HEK293 (cell line): Measurements from ENCODE around the gene EHMT1.

ENCODE experiments used
- CTCF ChIA-PET: fragments of 350-600 bp; formaldehyde crosslinking; extraction: SDS; loops from one replicate; lab custom pipeline; 2021; ENCODE audit warnings: antibody characterized with exemption; lab: Yijun Ruan, JAX
- POLR2A ChIA-PET: fragments of 300-600 bp; formaldehyde crosslinking; extraction: SDS; loops from one replicate; lab custom pipeline; 2020; ENCODE audit warnings: antibody characterized with exemption, inconsistent platforms; lab: Yijun Ruan, JAX
- H3K27ac ChIP-seq: fragments of 200-500 bp; sonication (Bioruptor generic); 2 replicates; pipeline ENCODE4 v1.5.1; 2014; ENCODE audit warnings: low read depth, low read length, control low read depth, inconsistent platforms; ENCODE audit errors: extremely low read depth
- H3K36me3 ChIP-seq, 2 experiments: fragments of 200-500 bp in 1 of 2; sonication (Bioruptor generic) in 1 of 2; 1 replicate in 1 of 2; 2 replicates in 1 of 2; pipeline ENCODE4 v1.5.1; 2014 to 2017; ENCODE audit warnings: inconsistent platforms in 2 of 2, low read length in 2 of 2; ENCODE audit not compliant: control insufficient read depth in 2 of 2, insufficient read depth in 1 of 2
- H3K4me1 ChIP-seq: fragments of 200-500 bp; sonication (Bioruptor generic); 2 replicates; pipeline ENCODE4 v1.5.1; 2014; ENCODE audit warnings: mild to moderate bottlenecking, low read length, inconsistent platforms; ENCODE audit not compliant: control insufficient read depth, insufficient read depth
- H3K4me3 ChIP-seq: 2 replicates; pipeline ENCODE4 v1.5.1; 2011; ENCODE audit warnings: low read depth, mild to moderate bottlenecking, control low read depth, low read length, moderate library complexity
- H3K9me3 ChIP-seq: fragments of 200-500 bp; sonication (Bioruptor generic); 2 replicates; pipeline ENCODE4 v1.5.1; 2014; ENCODE audit warnings: low read depth, low read length, inconsistent platforms; ENCODE audit not compliant: control insufficient read depth, insufficient read depth
- GLIS1 ChIP-seq: fragments of 450-650 bp; formaldehyde crosslinking; IDR thresholded peaks from 2 replicates; pipeline ENCODE4 v1.5.1; 2016; ENCODE audit warnings: missing biosample characterization, missing genetic modification characterization
- MZF1 ChIP-seq: fragments of 450-650 bp; formaldehyde crosslinking; IDR thresholded peaks from 2 replicates; pipeline ENCODE4 v1.5.1; 2017; ENCODE audit warnings: missing biosample characterization, missing genetic modification characterization, borderline replicate concordance
- SCRT2 ChIP-seq: fragments of 450-650 bp; formaldehyde crosslinking; IDR thresholded peaks from 2 replicates; pipeline ENCODE4 v1.5.1; 2016; ENCODE audit warnings: missing biosample characterization, missing genetic modification characterization
- ZBTB17 ChIP-seq: fragments of 450-650 bp; formaldehyde crosslinking; IDR thresholded peaks from 2 replicates; pipeline ENCODE4 v1.5.1; 2016; ENCODE audit warnings: missing biosample characterization, missing genetic modification characterization
- ZNF155 ChIP-seq: fragments of 450-650 bp; formaldehyde crosslinking; IDR thresholded peaks from 2 replicates; pipeline ENCODE4 v1.5.1; 2016; ENCODE audit warnings: missing biosample characterization, missing genetic modification characterization
- ZNF157 ChIP-seq: fragments of 450-650 bp; formaldehyde crosslinking; IDR thresholded peaks from 2 replicates; pipeline ENCODE4 v1.5.1; 2016; ENCODE audit warnings: missing biosample characterization, missing genetic modification characterization
- ZNF214 ChIP-seq: fragments of 450-650 bp; formaldehyde crosslinking; IDR thresholded peaks from 2 replicates; pipeline ENCODE4 v1.5.1; 2017; ENCODE audit warnings: missing biosample characterization, mild to moderate bottlenecking, missing genetic modification characterization, borderline replicate concordance
- ZNF23 ChIP-seq: fragments of 450-650 bp; formaldehyde crosslinking; IDR thresholded peaks from 2 replicates; pipeline ENCODE4 v1.5.1; 2016; ENCODE audit warnings: missing biosample characterization, missing genetic modification characterization, borderline replicate concordance
- ZNF510 ChIP-seq: fragments of 450-650 bp; formaldehyde crosslinking; IDR thresholded peaks from 2 replicates; pipeline ENCODE4 v1.5.1; 2018; ENCODE audit warnings: mild to moderate bottlenecking, missing genetic modification characterization, missing biosample characterization; ENCODE audit not compliant: insufficient replicate concordance
- ZNF530 ChIP-seq: fragments of 450-650 bp; formaldehyde crosslinking; IDR thresholded peaks from 2 replicates; pipeline ENCODE4 v1.5.1; 2016; ENCODE audit warnings: low read depth, missing biosample characterization, missing genetic modification characterization
- ZNF600 ChIP-seq: fragments of 450-650 bp; formaldehyde crosslinking; IDR thresholded peaks from 2 replicates; pipeline ENCODE4 v1.5.1; 2016; ENCODE audit warnings: missing biosample characterization, missing genetic modification characterization
- ZNF626 ChIP-seq: fragments of 450-650 bp; sonication (Bioruptor Pico); formaldehyde crosslinking; IDR thresholded peaks from 2 replicates; pipeline ENCODE4 v1.5.1; 2018; ENCODE audit warnings: missing biosample characterization, missing genetic modification characterization, inconsistent platforms
- TF ChIP-seq, protein P1 (sequence below): fragments of 450-650 bp; formaldehyde crosslinking; IDR thresholded peaks from 2 replicates; pipeline ENCODE4 v1.5.1; 2016; ENCODE audit warnings: missing biosample characterization, missing genetic modification characterization
- TF ChIP-seq, protein P2 (sequence below): fragments of 450-650 bp; formaldehyde crosslinking; IDR thresholded peaks from 2 replicates; pipeline ENCODE4 v1.5.1; 2017; ENCODE audit warnings: missing biosample characterization, missing genetic modification characterization
- TF ChIP-seq, protein P3 (sequence below): fragments of 450-650 bp; formaldehyde crosslinking; conservative IDR thresholded peaks from 2 replicates; pipeline ENCODE4 v1.5.1; 2016; ENCODE audit warnings: low read depth, missing biosample characterization, missing genetic modification characterization
- TF ChIP-seq, protein P4 (sequence below): fragments of 450-650 bp; formaldehyde crosslinking; IDR thresholded peaks from 2 replicates; pipeline ENCODE4; 2016; ENCODE audit warnings: missing biosample characterization, missing genetic modification characterization
- TF ChIP-seq, protein P5 (sequence below): fragments of 450-650 bp; formaldehyde crosslinking; IDR thresholded peaks from 2 replicates; pipeline ENCODE4 v1.5.1; 2016; ENCODE audit warnings: missing biosample characterization, missing genetic modification characterization
- TF ChIP-seq, protein P6 (sequence below): fragments of 450-650 bp; formaldehyde crosslinking; IDR thresholded peaks from 2 replicates; pipeline ENCODE4 v1.5.1; 2016; ENCODE audit warnings: missing biosample characterization, missing genetic modification characterization

EHMT1 gene

DNA sequence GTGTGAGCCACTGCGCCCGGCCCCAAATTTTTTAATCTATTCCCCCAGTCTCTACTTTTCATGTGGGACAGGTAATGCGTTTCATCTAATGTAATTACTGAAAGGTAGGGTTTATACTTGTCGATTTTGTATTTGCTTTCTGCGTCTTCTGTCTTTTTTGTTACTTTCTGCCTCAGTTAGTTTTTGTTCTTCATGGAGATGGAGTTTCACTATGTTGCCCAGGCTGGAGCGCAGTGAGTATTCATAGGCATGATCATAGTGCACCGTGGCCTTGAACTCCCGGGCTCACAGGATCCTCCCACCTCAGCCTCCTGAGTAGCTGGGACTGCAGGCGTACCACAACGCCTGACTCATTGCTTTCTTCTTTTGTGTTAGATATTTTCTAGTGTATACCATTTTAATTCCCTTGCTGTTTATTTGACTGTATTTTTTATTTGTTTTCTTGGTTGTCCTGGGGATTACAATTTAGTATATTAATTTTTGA is 23.4 kb downstream of the EHMT1 start:
- H3K9me3 ChIP-seq: no peaks in the 10 kb centered on the region
- H3K27ac ChIP-seq: no peak overlapping the region
- H3K4me3 ChIP-seq: no peak overlapping the region
- TF ChIP-seq, protein P1, sequence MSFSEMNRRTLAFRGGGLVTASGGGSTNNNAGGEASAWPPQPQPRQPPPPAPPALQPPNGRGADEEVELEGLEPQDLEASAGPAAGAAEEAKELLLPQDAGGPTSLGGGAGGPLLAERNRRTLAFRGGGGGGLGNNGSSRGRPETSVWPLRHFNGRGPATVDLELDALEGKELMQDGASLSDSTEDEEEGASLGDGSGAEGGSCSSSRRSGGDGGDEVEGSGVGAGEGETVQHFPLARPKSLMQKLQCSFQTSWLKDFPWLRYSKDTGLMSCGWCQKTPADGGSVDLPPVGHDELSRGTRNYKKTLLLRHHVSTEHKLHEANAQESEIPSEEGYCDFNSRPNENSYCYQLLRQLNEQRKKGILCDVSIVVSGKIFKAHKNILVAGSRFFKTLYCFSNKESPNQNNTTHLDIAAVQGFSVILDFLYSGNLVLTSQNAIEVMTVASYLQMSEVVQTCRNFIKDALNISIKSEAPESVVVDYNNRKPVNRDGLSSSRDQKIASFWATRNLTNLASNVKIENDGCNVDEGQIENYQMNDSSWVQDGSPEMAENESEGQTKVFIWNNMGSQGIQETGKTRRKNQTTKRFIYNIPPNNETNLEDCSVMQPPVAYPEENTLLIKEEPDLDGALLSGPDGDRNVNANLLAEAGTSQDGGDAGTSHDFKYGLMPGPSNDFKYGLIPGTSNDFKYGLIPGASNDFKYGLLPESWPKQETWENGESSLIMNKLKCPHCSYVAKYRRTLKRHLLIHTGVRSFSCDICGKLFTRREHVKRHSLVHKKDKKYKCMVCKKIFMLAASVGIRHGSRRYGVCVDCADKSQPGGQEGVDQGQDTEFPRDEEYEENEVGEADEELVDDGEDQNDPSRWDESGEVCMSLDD: no peak
- TF ChIP-seq ZBTB17 (tag by site-specific recombination) (no peak), ZNF510 (tag by site-specific recombination) (no peak), MZF1 (no peak), ZNF157 (no peak), ZNF214 (no peak), ZNF626 (tag by site-specific recombination) (no peak), ZNF155 (no peak), GLIS1 (no peak), ZNF530 (tag by site-specific recombination) (no peak), SCRT2 (tag by site-specific recombination) (no peak), ZNF600 (no peak), ZNF23 (tag by site-specific recombination) (no peak)
- TF ChIP-seq, protein P2, sequence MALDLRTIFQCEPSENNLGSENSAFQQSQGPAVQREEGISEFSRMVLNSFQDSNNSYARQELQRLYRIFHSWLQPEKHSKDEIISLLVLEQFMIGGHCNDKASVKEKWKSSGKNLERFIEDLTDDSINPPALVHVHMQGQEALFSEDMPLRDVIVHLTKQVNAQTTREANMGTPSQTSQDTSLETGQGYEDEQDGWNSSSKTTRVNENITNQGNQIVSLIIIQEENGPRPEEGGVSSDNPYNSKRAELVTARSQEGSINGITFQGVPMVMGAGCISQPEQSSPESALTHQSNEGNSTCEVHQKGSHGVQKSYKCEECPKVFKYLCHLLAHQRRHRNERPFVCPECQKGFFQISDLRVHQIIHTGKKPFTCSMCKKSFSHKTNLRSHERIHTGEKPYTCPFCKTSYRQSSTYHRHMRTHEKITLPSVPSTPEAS (tag by site-specific recombination): no peak
- TF ChIP-seq, protein P3, sequence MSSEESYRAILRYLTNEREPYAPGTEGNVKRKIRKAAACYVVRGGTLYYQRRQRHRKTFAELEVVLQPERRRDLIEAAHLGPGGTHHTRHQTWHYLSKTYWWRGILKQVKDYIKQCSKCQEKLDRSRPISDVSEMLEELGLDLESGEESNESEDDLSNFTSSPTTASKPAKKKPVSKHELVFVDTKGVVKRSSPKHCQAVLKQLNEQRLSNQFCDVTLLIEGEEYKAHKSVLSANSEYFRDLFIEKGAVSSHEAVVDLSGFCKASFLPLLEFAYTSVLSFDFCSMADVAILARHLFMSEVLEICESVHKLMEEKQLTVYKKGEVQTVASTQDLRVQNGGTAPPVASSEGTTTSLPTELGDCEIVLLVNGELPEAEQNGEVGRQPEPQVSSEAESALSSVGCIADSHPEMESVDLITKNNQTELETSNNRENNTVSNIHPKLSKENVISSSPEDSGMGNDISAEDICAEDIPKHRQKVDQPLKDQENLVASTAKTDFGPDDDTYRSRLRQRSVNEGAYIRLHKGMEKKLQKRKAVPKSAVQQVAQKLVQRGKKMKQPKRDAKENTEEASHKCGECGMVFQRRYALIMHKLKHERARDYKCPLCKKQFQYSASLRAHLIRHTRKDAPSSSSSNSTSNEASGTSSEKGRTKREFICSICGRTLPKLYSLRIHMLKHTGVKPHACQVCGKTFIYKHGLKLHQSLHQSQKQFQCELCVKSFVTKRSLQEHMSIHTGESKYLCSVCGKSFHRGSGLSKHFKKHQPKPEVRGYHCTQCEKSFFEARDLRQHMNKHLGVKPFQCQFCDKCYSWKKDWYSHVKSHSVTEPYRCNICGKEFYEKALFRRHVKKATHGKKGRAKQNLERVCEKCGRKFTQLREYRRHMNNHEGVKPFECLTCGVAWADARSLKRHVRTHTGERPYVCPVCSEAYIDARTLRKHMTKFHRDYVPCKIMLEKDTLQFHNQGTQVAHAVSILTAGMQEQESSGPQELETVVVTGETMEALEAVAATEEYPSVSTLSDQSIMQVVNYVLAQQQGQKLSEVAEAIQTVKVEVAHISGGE (tag by site-specific recombination): no peak
- TF ChIP-seq, protein P4, sequence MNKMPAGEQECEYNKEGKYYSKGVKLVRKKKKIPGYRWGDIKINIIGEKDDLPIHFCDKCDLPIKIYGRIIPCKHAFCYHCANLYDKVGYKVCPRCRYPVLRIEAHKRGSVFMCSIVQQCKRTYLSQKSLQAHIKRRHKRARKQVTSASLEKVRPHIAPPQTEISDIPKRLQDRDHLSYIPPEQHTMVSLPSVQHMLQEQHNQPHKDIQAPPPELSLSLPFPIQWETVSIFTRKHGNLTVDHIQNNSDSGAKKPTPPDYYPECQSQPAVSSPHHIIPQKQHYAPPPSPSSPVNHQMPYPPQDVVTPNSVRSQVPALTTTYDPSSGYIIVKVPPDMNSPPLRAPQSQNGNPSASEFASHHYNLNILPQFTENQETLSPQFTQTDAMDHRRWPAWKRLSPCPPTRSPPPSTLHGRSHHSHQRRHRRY: no peak
- TF ChIP-seq, protein P5, sequence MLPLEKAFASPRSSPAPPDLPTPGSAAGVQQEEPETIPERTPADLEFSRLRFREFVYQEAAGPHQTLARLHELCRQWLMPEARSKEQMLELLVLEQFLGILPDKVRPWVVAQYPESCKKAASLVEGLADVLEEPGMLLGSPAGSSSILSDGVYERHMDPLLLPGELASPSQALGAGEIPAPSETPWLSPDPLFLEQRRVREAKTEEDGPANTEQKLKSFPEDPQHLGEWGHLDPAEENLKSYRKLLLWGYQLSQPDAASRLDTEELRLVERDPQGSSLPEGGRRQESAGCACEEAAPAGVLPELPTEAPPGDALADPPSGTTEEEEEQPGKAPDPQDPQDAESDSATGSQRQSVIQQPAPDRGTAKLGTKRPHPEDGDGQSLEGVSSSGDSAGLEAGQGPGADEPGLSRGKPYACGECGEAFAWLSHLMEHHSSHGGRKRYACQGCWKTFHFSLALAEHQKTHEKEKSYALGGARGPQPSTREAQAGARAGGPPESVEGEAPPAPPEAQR (tag by site-specific recombination): no peak
- TF ChIP-seq, protein P6, sequence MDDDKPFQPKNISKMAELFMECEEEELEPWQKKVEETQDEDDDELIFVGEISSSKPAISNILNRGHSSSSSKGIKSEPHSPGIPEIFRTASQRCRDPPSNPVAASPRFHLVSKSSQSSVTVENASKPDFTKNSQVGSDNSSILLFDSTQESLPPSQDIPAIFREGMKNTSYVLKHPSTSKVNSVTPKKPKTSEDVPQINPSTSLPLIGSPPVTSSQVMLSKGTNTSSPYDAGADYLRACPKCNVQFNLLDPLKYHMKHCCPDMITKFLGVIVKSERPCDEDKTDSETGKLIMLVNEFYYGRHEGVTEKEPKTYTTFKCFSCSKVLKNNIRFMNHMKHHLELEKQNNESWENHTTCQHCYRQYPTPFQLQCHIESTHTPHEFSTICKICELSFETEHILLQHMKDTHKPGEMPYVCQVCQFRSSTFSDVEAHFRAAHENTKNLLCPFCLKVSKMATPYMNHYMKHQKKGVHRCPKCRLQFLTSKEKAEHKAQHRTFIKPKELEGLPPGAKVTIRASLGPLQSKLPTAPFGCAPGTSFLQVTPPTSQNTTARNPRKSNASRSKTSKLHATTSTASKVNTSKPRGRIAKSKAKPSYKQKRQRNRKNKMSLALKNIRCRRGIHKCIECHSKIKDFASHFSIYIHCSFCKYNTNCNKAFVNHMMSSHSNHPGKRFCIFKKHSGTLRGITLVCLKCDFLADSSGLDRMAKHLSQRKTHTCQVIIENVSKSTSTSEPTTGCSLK: no peak
- TF ChIP-seq, all 188 proteins: peak for 0
- H3K4me1 ChIP-seq: 0 out of 2 replicates have a peak, but pooled peaks cover 4% of the 10 kb centered on the region
- H3K36me3 ChIP-seq: peaks cover 0 to 15% of the 10 kb centered on the region in 2 experiments; a peak in 2 of 3 replicates
- ChIA-PET POLR2A (no interaction called here), CTCF (interaction anchor here (0.6 to 1.4 kb wide), 5 partner anchors 11 to 62 kb away, joined by 3 to 6 read pairs (median 3); no protein-coding TSS in a partner anchor)
